Tibial artery (tissue), 4 donors: ENCODE results near the gene HPCAL1.

Experiments
- DNase-seq, 2 donors: peaks; one replicate each; pipeline ENCODE4 v3.0.0-alpha.2; 2019
- H3K27ac ChIP-seq, 2 donors: fragments of 200-600 bp; sonication (generic) in 1 of 2; 1 replicate in 1 of 2; 2 replicates in 1 of 2; pipeline ENCODE4 v1.5.1; 2018 to 2019; ENCODE audit warnings: mild to moderate bottlenecking in 1 of 2
- H3K27me3 ChIP-seq, 2 donors: fragments of 200-600 bp; sonication (generic) in 1 of 2; one replicate each; pipeline versions ENCODE4 v1.5.1 to v1.6.0; 2016 to 2019
- H3K36me3 ChIP-seq, 3 donors: fragments of 200-600 bp; sonication (generic) in 2 of 3; one replicate each; pipeline ENCODE4 v1.5.1; 2016 to 2019; ENCODE audit warnings: mild to moderate bottlenecking in 2 of 3
- H3K4me1 ChIP-seq, 4 donors: fragments of 200-600 bp; sonication (generic) in 2 of 4; 1 replicate in 3 of 4; 2 replicates in 1 of 4; pipeline ENCODE4 v1.5.1; 2016 to 2019
- H3K4me3 ChIP-seq, 2 donors: fragments of 200-600 bp; sonication (generic) in 1 of 2; 1 replicate in 1 of 2; 2 replicates in 1 of 2; pipeline ENCODE4 v1.5.1; 2018 to 2019; ENCODE audit warnings: mild to moderate bottlenecking in 2 of 2
- H3K9me3 ChIP-seq, 3 donors: fragments of 200-600 bp; sonication (generic) in 1 of 3; one replicate each; pipeline ENCODE4 v1.5.1; 2016 to 2019
- CTCF ChIP-seq, 2 experiments: fragments of 200-600 bp in 1 of 2; fragments of 450-650 bp in 1 of 2; IDR thresholded peaks; one replicate each; pipeline ENCODE4 v1.5.1; 2017 to 2019; ENCODE audit warnings: antibody characterized with exemption in 2 of 2, mild to moderate bottlenecking in 1 of 2, moderate library complexity in 1 of 2
- intact Hi-C: fragments of 100-400 bp; cut with DNase I; formaldehyde crosslinking; loops from one replicate; pipeline ENCODE4 v1.15.0; 2023; ENCODE audit warnings: low total_unique reads

The HPCAL1 gene

GRCh38 chr2:10338270-10339188 lies 35.8 kb downstream of the HPCAL1 start:
- TF ChIP-seq CTCF (IDR thresholded peaks at IDR 0.05) = no peak
- intact Hi-C loops = no loop called here
- no peaks in the 10 kb centered on the region for H3K4me1 ChIP-seq
- H3K4me3 ChIP-seq = no peak overlapping the region
- DNase-seq = no peak
- H3K9me3 ChIP-seq = peaks cover 0 to 7% (median 3%) of the 10 kb centered on the region in 3 donors
- no peak overlapping the region for H3K27ac ChIP-seq
- no peaks in the 10 kb centered on the region for H3K27me3 ChIP-seq
- peaks cover 0 to 10% (median 0%) of the 10 kb centered on the region in 3 donors for H3K36me3 ChIP-seq

- no peaks in the 10 kb centered on the region for H3K27me3 ChIP-seq
- no peak for TF ChIP-seq CTCF (IDR thresholded peaks at IDR 0.05)
- H3K4me3 ChIP-seq = no peak overlapping the region
- H3K9me3 ChIP-seq = peaks cover 0 to 4% (median 3%) of the 10 kb centered on the region in 3 donors
- H3K36me3 ChIP-seq = peaks cover 0 to 7% (median 0%) of the 10 kb centered on the region in 3 donors
- intact Hi-C loops = no loop called here
- no peak for DNase-seq
- H3K27ac ChIP-seq = no peak overlapping the region
- H3K4me1 ChIP-seq = no peaks in the 10 kb centered on the region
These were observed 37.2 kb downstream of the HPCAL1 start for GRCh38 chr2:10339647-10340592.

- TF ChIP-seq CTCF (IDR thresholded peaks at IDR 0.05) = no peak
- Histone ChIP-seq H3K36me3 (peaks cover 0 to under 1% (median 0%) of the 10 kb centered on the region in 3 donors), H3K4me1 (no peaks in the 10 kb centered on the region), H3K9me3 (no peaks in the 10 kb centered on the region), H3K27me3 (no peaks in the 10 kb centered on the region), H3K27ac (no peak overlapping the region), H3K4me3 (no peak overlapping the region)
- DNase-seq = no peak
- intact Hi-C loops = no loop called here
These were observed 37.9 kb downstream of the HPCAL1 start for GRCh38 chr2:10340593-10340975.

- no peak for TF ChIP-seq CTCF (IDR thresholded peaks at IDR 0.05)
- H3K27ac ChIP-seq = no peak overlapping the region
- no peak for DNase-seq
- no peaks in the 10 kb centered on the region for H3K27me3 ChIP-seq
- no peaks in the 10 kb centered on the region for H3K9me3 ChIP-seq
- no peaks in the 10 kb centered on the region for H3K4me1 ChIP-seq
- no peaks in the 10 kb centered on the region for H3K36me3 ChIP-seq
- intact Hi-C loops = no loop called here
- H3K4me3 ChIP-seq = no peak overlapping the region
These were observed 38.5 kb downstream of the HPCAL1 start for GRCh38 chr2:10341193-10341592.

GRCh38 chr2:10342245-10342951 lies 39.7 kb downstream of the HPCAL1 start:
- TF ChIP-seq CTCF (IDR thresholded peaks at IDR 0.05) = no peak
- Histone ChIP-seq H3K27ac (peak overlapping the region in 1 of 2 donors; percentile 16), H3K36me3 (no peaks in the 10 kb centered on the region), H3K9me3 (no peaks in the 10 kb centered on the region), H3K4me3 (no peak overlapping the region), H3K4me1 (no peaks in the 10 kb centered on the region), H3K27me3 (no peaks in the 10 kb centered on the region)
- no peak for DNase-seq
- intact Hi-C loops = no loop called here
